T-helper 2 cell (primary cell): ENCODE results near the gene PADI1.

Experiments
- DNase-seq, 5 experiments: peaks; one replicate each; pipeline versions ENCODE4 v3.0.0 to v3.0.0-alpha.2; 2012 to 2022

Gene PADI1

GRCh38 chr1:17274186-17275170, 69.5 kb downstream of the PADI1 start:
- DNase-seq: peak in 1 of 5 experiments; percentile 7

- DNase-seq: no peak
These were observed 71.6 kb downstream of the PADI1 start for GRCh38 chr1:17276568-17276967.

- DNase-seq: no peak
These were observed 72.7 kb downstream of the PADI1 start for GRCh38 chr1:17277511-17278159.

- DNase-seq: no peak
These were observed 74.3 kb downstream of the PADI1 start for GRCh38 chr1:17278996-17279830.

GRCh38 chr1:17280436-17280835, 75.5 kb downstream of the PADI1 start:
- DNase-seq: no peak

- no peak for DNase-seq
These were observed 76.0 kb downstream of the PADI1 start for GRCh38 chr1:17280894-17281293.

GRCh38 chr1:17281775-17282181, 76.8 kb downstream of the PADI1 start:
- no peak for DNase-seq

- DNase-seq: no peak
These were observed 77.9 kb downstream of the PADI1 start for GRCh38 chr1:17282836-17283235.

GRCh38 chr1:17286646-17287045, 81.7 kb downstream of the PADI1 start:
- no peak for DNase-seq

- no peak for DNase-seq
These were observed 82.3 kb downstream of the PADI1 start for GRCh38 chr1:17287130-17287776.

GRCh38 chr1:17289721-17290120, 84.8 kb downstream of the PADI1 start:
- no peak for DNase-seq

- DNase-seq: no peak
These were observed 85.6 kb downstream of the PADI1 start for GRCh38 chr1:17290553-17290952.

GRCh38 chr1:17292299-17293160, 87.6 kb downstream of the PADI1 start:
- no peak for DNase-seq

GRCh38 chr1:17293681-17294425, 88.9 kb downstream of the PADI1 start:
- DNase-seq: no peak

- DNase-seq: no peak
These were observed 90.4 kb downstream of the PADI1 start for GRCh38 chr1:17295292-17295691.
